ENCODE results near the gene ADCY4. TPM values are rescaled to one million over a fixed set of nuclear protein-coding genes. Genes with fewer than 3 reads are reported as not detected.

ADCY4 gene
- total RNA-seq, 2 experiments from 2014 or later, result 2.0 to 3.4 TPM

- H3K4me3 ChIP-seq (ENCODE audit: low read depth, low read length, poor library complexity, severe bottlenecking), result no peak overlapping the region
- no peak overlapping the region for H2AFZ ChIP-seq (ENCODE audit: low read length)
- H3K4me1 ChIP-seq (ENCODE audit: insufficient read depth, low read length, poor library complexity, severe bottlenecking), result peaks cover 27% of the 10 kb centered on the region
- no peaks in the 10 kb centered on the region for H3K9me2 ChIP-seq (ENCODE audit: insufficient read depth, low read length)
- intact Hi-C loops (cut with micrococcal nuclease; ENCODE audit: unreplicated experiment), result no loop called here
- H4K20me1 ChIP-seq (ENCODE audit: insufficient read depth, low read length), result no peaks in the 10 kb centered on the region
- CTCF ChIA-PET (ENCODE audit: unreplicated experiment), result no interaction called here
- TF ChIP-seq CTCF (conservative IDR thresholded peaks at IDR 0.05; ENCODE audit: low read length), result no peak
- TF ChIP-seq EZH2phosphoT487 (IDR thresholded peaks at IDR 0.05; ENCODE audit: borderline replicate concordance, low read depth, low read length), result no peak
- H3K36me3 ChIP-seq (ENCODE audit: insufficient read depth, low read length), result peaks cover 29% of the 10 kb centered on the region; the same call in 1 of the 2 replicates
- H3K79me2 ChIP-seq (ENCODE audit: insufficient read depth, low read depth, low read length), result no peaks in the 10 kb centered on the region
- H3K4me2 ChIP-seq (ENCODE audit: low read length), result no peak overlapping the region
- H3K27ac ChIP-seq (ENCODE audit: low read depth, low read length, poor library complexity, severe bottlenecking), result no peak overlapping the region
- POLR2A ChIA-PET, result no interaction called here
- H3K9me3 ChIP-seq (ENCODE audit: low read length), result no peaks in the 10 kb centered on the region
- DNase-seq (ENCODE audit: low spot score), result no peak
- no TSS peak for BruUV-seq (replicated peaks)
Measured at GRCh38 chr14:24315807-24316596, 18.9 kb downstream of the ADCY4 start.

GRCh38 chr14:24315243-24315806 is 19.5 kb downstream of the ADCY4 start:
- Histone ChIP-seq H4K20me1 (ENCODE audit: insufficient read depth, low read length) (no peaks in the 10 kb centered on the region), H3K9me2 (ENCODE audit: insufficient read depth, low read length) (no peaks in the 10 kb centered on the region), H3K27ac (ENCODE audit: low read depth, low read length, poor library complexity, severe bottlenecking) (no peak overlapping the region), H3K4me2 (ENCODE audit: low read length) (no peak overlapping the region), H3K4me1 (ENCODE audit: insufficient read depth, low read length, poor library complexity, severe bottlenecking) (peaks cover 34% of the 10 kb centered on the region), H3K36me3 (ENCODE audit: insufficient read depth, low read length) (peaks cover 35% of the 10 kb centered on the region), H3K79me2 (ENCODE audit: insufficient read depth, low read depth, low read length) (no peaks in the 10 kb centered on the region), H3K9me3 (ENCODE audit: low read length) (no peaks in the 10 kb centered on the region), H2AFZ (ENCODE audit: low read length) (no peak overlapping the region), H3K4me3 (ENCODE audit: low read depth, low read length, poor library complexity, severe bottlenecking) (no peak overlapping the region)
- intact Hi-C loops (cut with micrococcal nuclease; ENCODE audit: unreplicated experiment), result no loop called here
- ChIA-PET POLR2A (no interaction called here), CTCF (ENCODE audit: unreplicated experiment) (no interaction called here)
- no TSS peak for BruUV-seq (replicated peaks)
- TF ChIP-seq CTCF (conservative IDR thresholded peaks at IDR 0.05; ENCODE audit: low read length) (no peak), EZH2phosphoT487 (IDR thresholded peaks at IDR 0.05; ENCODE audit: borderline replicate concordance, low read depth, low read length) (no peak)
- no peak for DNase-seq (ENCODE audit: low spot score)
